Astrocyte (in vitro differentiated cells and primary cell): ENCODE results near the gene SLC25A10.

ENCODE experiments used
- EZH2 ChIP-seq: IDR thresholded peaks from 2 replicates; pipeline ENCODE4 v1.6.1; 2012; ENCODE audit warnings: mild to moderate bottlenecking, low read length, inconsistent platforms; ENCODE audit not compliant: insufficient read depth
- TF ChIP-seq, protein P1 (sequence below): IDR thresholded peaks from 2 replicates; pipeline ENCODE4 v1.5.1; 2011; ENCODE audit warnings: low read depth, mild to moderate bottlenecking, inconsistent platforms, low read length, moderate library complexity; ENCODE audit not compliant: insufficient read depth

DNA sequence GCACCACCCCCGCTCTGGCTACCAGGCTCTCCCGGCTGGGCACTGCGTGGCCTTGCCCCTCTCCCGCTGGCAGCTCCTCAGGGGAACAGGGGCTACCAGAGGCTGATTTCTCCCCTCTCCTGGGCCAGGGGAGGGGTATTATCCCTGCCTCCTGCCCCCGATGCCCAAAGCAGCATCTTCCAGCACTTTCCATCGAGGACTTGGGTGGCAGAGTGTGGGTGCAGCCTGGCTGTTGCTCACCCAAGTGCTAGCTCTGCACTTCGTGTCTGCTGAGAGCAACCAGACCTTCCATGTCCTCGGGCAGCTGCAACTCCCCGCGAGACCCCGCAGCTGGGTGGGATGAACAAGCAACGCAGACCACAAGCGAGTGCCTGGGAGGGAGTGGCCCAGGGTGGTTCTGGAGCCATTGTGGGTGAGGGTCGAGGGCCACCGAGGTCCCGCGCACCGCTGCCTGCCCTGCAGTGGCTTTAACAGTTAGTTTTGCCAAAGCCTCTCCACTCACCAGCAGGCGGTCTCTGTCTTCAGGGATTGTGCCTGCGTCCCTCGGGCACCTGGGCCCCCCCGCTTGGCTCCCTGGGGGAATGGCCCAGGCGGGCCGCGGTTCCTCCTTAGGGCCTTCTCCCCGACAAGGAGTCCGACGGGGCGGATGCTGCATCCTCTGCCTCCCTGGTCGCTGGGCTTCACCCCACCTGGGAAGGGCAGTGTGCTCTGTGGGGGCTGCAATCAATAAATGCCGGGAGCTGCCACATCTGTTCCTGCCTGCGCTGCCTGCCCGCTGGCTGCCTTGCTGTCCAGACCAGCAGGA is 8.4 kb downstream of the SLC25A10 start:
- TF ChIP-seq, protein P1, sequence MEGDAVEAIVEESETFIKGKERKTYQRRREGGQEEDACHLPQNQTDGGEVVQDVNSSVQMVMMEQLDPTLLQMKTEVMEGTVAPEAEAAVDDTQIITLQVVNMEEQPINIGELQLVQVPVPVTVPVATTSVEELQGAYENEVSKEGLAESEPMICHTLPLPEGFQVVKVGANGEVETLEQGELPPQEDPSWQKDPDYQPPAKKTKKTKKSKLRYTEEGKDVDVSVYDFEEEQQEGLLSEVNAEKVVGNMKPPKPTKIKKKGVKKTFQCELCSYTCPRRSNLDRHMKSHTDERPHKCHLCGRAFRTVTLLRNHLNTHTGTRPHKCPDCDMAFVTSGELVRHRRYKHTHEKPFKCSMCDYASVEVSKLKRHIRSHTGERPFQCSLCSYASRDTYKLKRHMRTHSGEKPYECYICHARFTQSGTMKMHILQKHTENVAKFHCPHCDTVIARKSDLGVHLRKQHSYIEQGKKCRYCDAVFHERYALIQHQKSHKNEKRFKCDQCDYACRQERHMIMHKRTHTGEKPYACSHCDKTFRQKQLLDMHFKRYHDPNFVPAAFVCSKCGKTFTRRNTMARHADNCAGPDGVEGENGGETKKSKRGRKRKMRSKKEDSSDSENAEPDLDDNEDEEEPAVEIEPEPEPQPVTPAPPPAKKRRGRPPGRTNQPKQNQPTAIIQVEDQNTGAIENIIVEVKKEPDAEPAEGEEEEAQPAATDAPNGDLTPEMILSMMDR, result no peak
- TF ChIP-seq EZH2, result no peak
